ENCODE data around the gene ART5. TPM values are rescaled to one million over a fixed set of nuclear protein-coding genes. Genes with fewer than 3 reads are reported as not detected.

The ART5 gene
- total and polyA plus RNA-seq, 2 of the 4 experiments (the other 2 are of a cell fraction): not detected

DNA sequence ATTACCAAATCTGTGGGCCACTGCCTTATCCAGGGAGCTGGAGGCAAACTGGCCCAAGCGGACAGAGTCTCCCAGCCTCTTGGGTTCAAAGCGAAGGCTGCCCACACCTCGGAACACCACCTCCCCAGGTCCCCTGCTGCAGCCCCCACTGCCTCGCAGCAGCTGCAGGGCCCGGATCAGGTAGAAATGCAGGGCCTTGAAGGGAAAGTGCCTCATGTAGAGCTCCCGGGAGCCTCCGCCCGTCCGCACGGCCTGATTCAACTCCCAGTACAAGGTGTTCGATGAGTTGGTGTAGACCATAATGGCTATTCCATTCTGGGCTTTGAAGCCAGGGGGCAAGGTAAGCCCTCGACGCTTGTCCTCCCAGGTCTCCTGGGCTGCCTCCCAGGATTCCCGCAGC is 2.0 kb downstream of the ART5 start:
- Histone ChIP-seq H3K9me3 (ENCODE audit: control insufficient read depth, insufficient read depth, low read length) (no peaks in the 10 kb centered on the region), H3K27me3 (ENCODE audit: control insufficient read depth, insufficient read depth, low read length) (peaks cover 54% of the 10 kb centered on the region), H3K9ac (ENCODE audit: low read depth, low read length) (no peak overlapping the region), H3K4me3 (ENCODE audit: insufficient read depth, low read depth, low read length) (no peak overlapping the region), H3K9me1 (ENCODE audit: insufficient read depth, low read length) (no peaks in the 10 kb centered on the region), H4K91ac (ENCODE audit: insufficient read depth, low read depth, low read length) (no peak overlapping the region), H3K36me3 (ENCODE audit: control insufficient read depth, insufficient read depth, low read length) (no peaks in the 10 kb centered on the region), H3K56ac (ENCODE audit: extremely low read depth, insufficient read depth, low read length) (no peak overlapping the region), H3K4ac (ENCODE audit: low read depth, low read length) (no peak overlapping the region), H4K8ac (ENCODE audit: low read depth in 2 of 2, low read length in 2 of 2) (no peak overlapping the region), H4K5ac (ENCODE audit: low read depth, low read length) (no peak overlapping the region), H2AK9ac (replicated peaks; ENCODE audit: low read depth, low read length, poor library complexity) (no peak overlapping the region), H3K4me1 (ENCODE audit: control insufficient read depth, insufficient read depth, low read length) (peaks cover 3% of the 10 kb centered on the region), H2BK15ac (ENCODE audit: low read depth, low read length) (no peak overlapping the region), H4K20me1 (ENCODE audit: insufficient read depth, low read length) (no peaks in the 10 kb centered on the region), H2AFZ (replicated peaks; ENCODE audit: low read length, poor library complexity) (no peak overlapping the region), H2BK5ac (ENCODE audit: low read depth, low read length, poor library complexity, severe bottlenecking) (no peak overlapping the region), H3K18ac (ENCODE audit: low read depth, low read length) (no peak overlapping the region), H3K23ac (ENCODE audit: low read depth, low read length) (no peak overlapping the region), H3K14ac (replicated peaks; ENCODE audit: low read depth, low read length) (no peak overlapping the region), H2BK20ac (ENCODE audit: low read depth, low read length) (no peak overlapping the region), H2AK5ac (ENCODE audit: low read depth, low read length) (no peak overlapping the region), H3K27ac (ENCODE audit: insufficient read depth, low read length) (no peak overlapping the region), H3K4me2 (ENCODE audit: low read depth, low read length) (no peak overlapping the region), H2BK120ac (ENCODE audit: low read depth, low read length) (no peak overlapping the region), H3K79me1 (ENCODE audit: low read depth in 1 of 2, low read length in 2 of 2) (no peaks in the 10 kb centered on the region)
- ATAC-seq (ENCODE audit: low read depth) (no peak), DNase-seq (no peak)
- intact Hi-C loops (cut with micrococcal nuclease): no loop called here
- BruUV-seq (replicated peaks): no TSS peak
- ChIA-PET POLR2A (ENCODE audit: unreplicated experiment) (no interaction called here), CTCF (no interaction called here)
- dilution Hi-C loops (cut with HindIII; ENCODE audit: low sequenced_read_pairs, unreplicated experiment): no loop called here
- TF ChIP-seq MXI1 (IDR thresholded peaks at IDR 0.05; ENCODE audit: borderline replicate concordance, low read depth, low read length): no peak
- in situ Hi-C loops (cut with MboI; ENCODE audit: low sequenced_read_pairs): no loop called here
- WGBS, 2 experiments (ENCODE audit: extremely low coverage in 2 of 2, insufficient read length in 1 of 2): no CpG with 5 or more reads among the region's 14 CpGs
